Upper lobe of left lung (tissue), 4 donors: ENCODE results near the gene CIB4.

Experiments
- CTCF ChIP-seq, 6 experiments: fragments of 450-650 bp in 4 of 6; fragments of 200-600 bp in 2 of 6; sonication (generic) in 2 of 6; IDR thresholded peaks; one replicate each; pipeline ENCODE4 v1.5.1; 2016 to 2019; ENCODE audit warnings: antibody characterized with exemption in 6 of 6
- EP300 ChIP-seq, 4 donors: sonication (generic); formaldehyde crosslinking; IDR thresholded peaks; one replicate each; pipeline ENCODE4 v1.5.1; 2017; ENCODE audit warnings: antibody characterized with exemption in 4 of 4, control low read depth in 2 of 4
- POLR2A ChIP-seq, 4 donors: fragments of 450-650 bp; IDR thresholded peaks; one replicate each; pipeline ENCODE4 v1.5.1; 2016 to 2017; ENCODE audit warnings: antibody characterized with exemption in 4 of 4, mild to moderate bottlenecking in 2 of 4
- POLR2AphosphoS5 ChIP-seq, 2 donors: sonication (generic); formaldehyde crosslinking; IDR thresholded peaks; one replicate each; pipeline ENCODE4 v1.5.1; 2017; ENCODE audit warnings: antibody characterized with exemption in 2 of 2

DNA sequence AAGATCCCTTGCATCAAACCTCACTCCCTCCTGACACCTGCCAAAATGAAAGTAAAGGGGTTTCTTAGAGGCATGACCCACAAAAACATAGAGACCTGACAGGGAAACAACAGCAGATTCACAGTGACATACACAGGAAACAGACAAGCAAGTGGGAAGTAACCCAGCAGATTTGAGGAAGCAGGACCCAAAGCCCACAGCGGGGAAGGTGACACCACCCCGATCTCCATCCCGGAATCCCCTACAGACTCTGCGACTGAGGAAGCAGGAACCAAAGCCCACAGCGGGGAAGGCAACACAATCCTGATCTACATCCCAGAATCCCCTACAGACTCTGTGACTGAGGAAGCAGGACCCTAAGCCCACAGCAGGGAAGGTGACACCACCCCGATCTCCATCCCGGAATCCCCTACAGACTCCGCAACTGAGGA, 21.6 kb downstream of the CIB4 start:
- TF ChIP-seq CTCF (IDR thresholded peaks at IDR 0.05) = no peak
- TF ChIP-seq POLR2A (IDR thresholded peaks at IDR 0.05) = no peak
- TF ChIP-seq EP300 (IDR thresholded peaks at IDR 0.05) = no peak
- no peak for TF ChIP-seq POLR2AphosphoS5 (IDR thresholded peaks at IDR 0.05)
